GM19324 (cell line): Measurements from ENCODE around the gene TSPO.

Source experiments
- ATAC-seq: cut with Tn5 transposase; IDR thresholded peaks from one replicate; pipeline ENCODE4 v1.9.1; 2021; ENCODE audit warnings: mild to moderate bottlenecking, moderate library complexity; ENCODE audit not compliant: unreplicated experiment, low FRiP score

Gene TSPO

GRCh38 chr22:43174941-43175531 lies 23.7 kb downstream of the TSPO start:
- no peak for ATAC-seq

GRCh38 chr22:43176090-43176489 lies 24.7 kb downstream of the TSPO start:
- no peak for ATAC-seq

- no peak for ATAC-seq
Measured at GRCh38 chr22:43177479-43177878, 26.1 kb downstream of the TSPO start.

GRCh38 chr22:43179146-43179910 lies 28.0 kb downstream of the TSPO start:
- ATAC-seq = no peak

- ATAC-seq = no peak
Measured at GRCh38 chr22:43179911-43180195, 28.5 kb downstream of the TSPO start.

GRCh38 chr22:43180670-43181069 lies 29.3 kb downstream of the TSPO start:
- ATAC-seq = no peak

- no peak for ATAC-seq
Measured at GRCh38 chr22:43181321-43182076, 30.1 kb downstream of the TSPO start.

- ATAC-seq = no peak
Measured at GRCh38 chr22:43182118-43182517, 30.8 kb downstream of the TSPO start.

- no peak for ATAC-seq
Measured at GRCh38 chr22:43182726-43183125, 31.4 kb downstream of the TSPO start.

GRCh38 chr22:43183496-43184277 lies 32.3 kb downstream of the TSPO start:
- ATAC-seq = no peak

GRCh38 chr22:43185860-43186261 lies 34.5 kb downstream of the TSPO start:
- no peak for ATAC-seq

GRCh38 chr22:43186272-43187170 lies 35.2 kb downstream of the TSPO start, which contains the start of gene TTLL12:
TSS of gene TTLL12 (minus strand) at chr22:43187134. CDS start at chr22:43187069, 65 bp downstream.
- peak; percentile 66 for ATAC-seq

- ATAC-seq = peak; percentile 93
Measured at GRCh38 chr22:43187171-43188099, 36.1 kb downstream of the TSPO start.

- ATAC-seq = no peak
Measured at GRCh38 chr22:43188829-43189545, 37.6 kb downstream of the TSPO start.

GRCh38 chr22:43191831-43192230 lies 40.5 kb downstream of the TSPO start:
- no peak for ATAC-seq

GRCh38 chr22:43197271-43197941 lies 46.0 kb downstream of the TSPO start:
- no peak for ATAC-seq

GRCh38 chr22:43198126-43198525 lies 46.8 kb downstream of the TSPO start:
- ATAC-seq = no peak

GRCh38 chr22:43198936-43199335 lies 47.6 kb downstream of the TSPO start:
- no peak for ATAC-seq
